Fibroblast of villous mesenchyme (primary cell): ENCODE measurements around the gene DRAP1. TPM values are rescaled to one million over a fixed set of nuclear protein-coding genes. Genes with fewer than 3 reads are reported as not detected.
A peak's percentile ranks its signal among the peaks of the same experiment; 100 is the strongest.

Experiments used
- DNase-seq: peaks from one replicate; pipeline ENCODE4 v3.0.0-alpha.2; 2010; ENCODE audit warnings: low read depth
- H3K4me3 ChIP-seq: 2 replicates; pipeline ENCODE4 v1.5.1; 2011; ENCODE audit warnings: low read depth, mild to moderate bottlenecking, low read length
- total RNA-seq: library from RNA; depleted of rRNA; stranded (reverse); fragments of >200 nt; gene quantifications from 2 replicates; pipeline ENCODE4 v1.2.3, GENCODE V29; 2012
- TF ChIP-seq, protein P1 (sequence below): IDR thresholded peaks from 2 replicates; pipeline ENCODE4 v1.5.1; 2012; ENCODE audit warnings: low read depth, mild to moderate bottlenecking, low read length; ENCODE audit not compliant: insufficient read depth

Gene DRAP1
- total RNA-seq, 1 donor = 218 TPM

DNA sequence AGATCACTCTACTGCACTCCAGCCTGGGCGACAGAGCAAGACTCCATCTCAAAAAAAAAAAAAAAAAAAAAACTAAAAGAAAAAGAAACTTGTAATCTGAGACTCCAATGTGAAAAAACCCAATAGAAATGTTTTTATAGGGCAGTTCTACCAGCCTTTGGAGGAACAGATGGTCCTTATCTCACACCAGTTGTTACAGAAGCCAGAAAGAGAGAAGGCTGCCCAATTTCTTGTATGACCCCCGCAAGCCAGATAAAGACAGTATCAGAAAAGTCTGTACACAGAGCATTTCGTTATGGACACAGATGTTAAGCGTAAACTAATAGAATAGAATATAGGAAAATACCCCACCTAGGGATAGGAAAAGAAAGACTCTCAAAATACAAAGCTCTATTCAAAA, 14.8 kb downstream of the DRAP1 start:
- TF ChIP-seq, protein P1, sequence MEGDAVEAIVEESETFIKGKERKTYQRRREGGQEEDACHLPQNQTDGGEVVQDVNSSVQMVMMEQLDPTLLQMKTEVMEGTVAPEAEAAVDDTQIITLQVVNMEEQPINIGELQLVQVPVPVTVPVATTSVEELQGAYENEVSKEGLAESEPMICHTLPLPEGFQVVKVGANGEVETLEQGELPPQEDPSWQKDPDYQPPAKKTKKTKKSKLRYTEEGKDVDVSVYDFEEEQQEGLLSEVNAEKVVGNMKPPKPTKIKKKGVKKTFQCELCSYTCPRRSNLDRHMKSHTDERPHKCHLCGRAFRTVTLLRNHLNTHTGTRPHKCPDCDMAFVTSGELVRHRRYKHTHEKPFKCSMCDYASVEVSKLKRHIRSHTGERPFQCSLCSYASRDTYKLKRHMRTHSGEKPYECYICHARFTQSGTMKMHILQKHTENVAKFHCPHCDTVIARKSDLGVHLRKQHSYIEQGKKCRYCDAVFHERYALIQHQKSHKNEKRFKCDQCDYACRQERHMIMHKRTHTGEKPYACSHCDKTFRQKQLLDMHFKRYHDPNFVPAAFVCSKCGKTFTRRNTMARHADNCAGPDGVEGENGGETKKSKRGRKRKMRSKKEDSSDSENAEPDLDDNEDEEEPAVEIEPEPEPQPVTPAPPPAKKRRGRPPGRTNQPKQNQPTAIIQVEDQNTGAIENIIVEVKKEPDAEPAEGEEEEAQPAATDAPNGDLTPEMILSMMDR = no peak
- H3K4me3 ChIP-seq = no peak overlapping the region
- DNase-seq = peak; percentile 71

DNA sequence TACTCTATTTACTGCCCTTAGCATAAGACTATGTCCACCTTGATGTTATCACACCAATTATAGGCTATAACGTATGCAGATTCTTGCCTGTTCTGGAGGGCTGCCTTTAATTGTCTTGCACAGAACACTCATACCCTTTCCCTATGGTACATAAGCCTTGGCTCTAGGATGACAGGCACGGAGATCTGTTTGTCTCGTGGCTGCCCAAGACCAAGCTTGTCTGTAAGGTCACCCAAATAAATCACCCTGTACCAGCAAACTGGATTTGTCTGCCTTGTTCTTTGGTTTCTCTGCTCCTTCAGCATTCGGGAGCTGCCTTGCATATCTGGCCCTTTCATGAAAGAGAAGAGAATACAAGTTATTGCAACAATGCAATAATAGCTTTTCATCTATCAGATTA, 18.5 kb downstream of the DRAP1 start:
- H3K4me3 ChIP-seq = no peak overlapping the region
- no peak for DNase-seq
- TF ChIP-seq, protein P1 = no peak

DNA sequence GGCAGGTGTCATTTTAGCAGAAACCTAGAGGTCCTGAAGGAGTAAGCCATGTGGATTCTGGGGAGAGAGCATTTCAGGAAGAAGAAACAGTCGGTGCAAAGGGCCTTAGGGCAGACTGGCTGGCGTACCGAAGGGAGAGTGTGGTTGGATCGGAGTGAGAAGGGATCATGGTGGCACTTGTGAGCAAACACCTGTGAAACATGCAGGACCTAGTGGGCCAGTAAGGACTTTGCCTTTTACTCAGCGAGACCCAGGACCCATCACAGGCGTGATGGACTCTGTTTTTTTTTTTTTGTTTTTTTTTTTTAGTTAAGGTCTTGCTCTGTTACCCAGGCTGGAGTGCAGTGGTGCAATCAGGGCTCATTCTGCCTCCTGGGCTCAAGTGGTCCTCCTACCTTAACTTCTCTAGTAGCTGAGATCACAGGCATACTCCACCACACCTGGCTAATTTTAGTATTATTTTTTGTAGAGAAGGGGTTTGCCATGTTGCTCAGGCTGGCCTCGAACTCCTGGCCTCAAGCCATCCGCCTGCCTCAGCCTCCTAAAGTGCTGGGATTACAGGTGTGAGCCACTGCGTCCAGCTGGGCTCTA, 22.6 kb downstream of the DRAP1 start:
- no peak for DNase-seq
- no peak overlapping the region for H3K4me3 ChIP-seq
- TF ChIP-seq, protein P1 = no peak

DNA sequence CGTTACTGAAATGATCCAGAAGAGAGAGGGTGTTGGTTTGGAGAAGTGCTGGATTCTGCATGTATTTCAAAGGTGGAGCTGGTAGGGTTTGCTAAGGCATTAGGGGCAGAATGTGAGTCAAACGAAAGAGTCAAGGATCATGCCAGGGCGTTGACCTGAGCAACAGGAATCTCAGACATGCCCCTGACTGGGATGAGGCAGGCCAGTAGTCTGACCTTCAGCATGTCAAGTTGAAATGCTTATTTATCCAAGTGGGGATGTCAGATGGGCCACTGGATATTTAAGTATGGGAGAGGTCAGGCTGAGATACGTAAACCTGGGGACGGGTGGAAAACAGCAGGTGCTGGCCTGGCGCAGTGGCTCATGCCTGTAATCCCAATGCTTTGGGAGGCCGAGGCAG, 23.3 kb downstream of the DRAP1 start:
- DNase-seq = no peak
- TF ChIP-seq, protein P1 = no peak
- no peak overlapping the region for H3K4me3 ChIP-seq

DNA sequence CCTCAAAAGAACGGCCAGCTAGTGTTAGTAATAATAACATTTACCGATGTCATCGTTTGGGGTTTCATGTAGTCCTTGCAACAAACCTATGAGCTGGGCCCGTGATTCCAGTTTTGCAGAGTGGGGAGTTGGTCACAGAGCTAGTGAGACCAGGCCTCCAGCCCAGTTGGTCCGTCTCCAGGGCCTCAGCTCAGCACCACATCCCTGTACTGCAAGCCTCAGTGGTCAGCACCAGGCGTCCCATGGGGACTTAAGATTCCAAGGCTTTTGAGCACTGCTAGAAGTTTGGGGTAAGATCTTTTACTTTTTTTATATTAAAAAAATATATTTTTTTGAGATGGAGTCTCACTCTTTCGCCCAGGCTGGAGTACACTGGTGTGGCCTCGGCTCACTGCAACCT, 25.0 kb downstream of the DRAP1 start:
- TF ChIP-seq, protein P1 = no peak
- H3K4me3 ChIP-seq = no peak overlapping the region
- DNase-seq = no peak

DNA sequence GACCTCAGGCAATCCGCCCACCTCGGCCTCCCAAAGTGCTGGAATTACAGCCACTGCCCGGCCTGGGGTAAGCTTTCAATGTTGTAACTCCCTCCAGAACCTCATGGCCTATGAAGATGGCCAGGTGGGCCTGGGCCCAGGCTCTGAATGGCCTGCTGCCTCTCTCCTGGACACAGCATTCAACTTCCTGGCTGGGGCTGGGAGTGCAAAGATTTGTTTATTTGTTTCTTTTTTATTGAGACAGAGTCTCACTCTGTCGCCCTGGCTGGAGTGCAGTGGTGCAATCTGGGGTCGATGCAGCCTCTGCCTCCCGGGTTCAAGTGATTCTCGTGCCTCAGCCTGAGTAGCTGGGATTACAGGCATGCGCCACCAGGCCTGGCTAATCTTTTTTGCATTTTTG, 25.5 kb downstream of the DRAP1 start:
- DNase-seq = no peak
- TF ChIP-seq, protein P1 = no peak
- no peak overlapping the region for H3K4me3 ChIP-seq

DNA sequence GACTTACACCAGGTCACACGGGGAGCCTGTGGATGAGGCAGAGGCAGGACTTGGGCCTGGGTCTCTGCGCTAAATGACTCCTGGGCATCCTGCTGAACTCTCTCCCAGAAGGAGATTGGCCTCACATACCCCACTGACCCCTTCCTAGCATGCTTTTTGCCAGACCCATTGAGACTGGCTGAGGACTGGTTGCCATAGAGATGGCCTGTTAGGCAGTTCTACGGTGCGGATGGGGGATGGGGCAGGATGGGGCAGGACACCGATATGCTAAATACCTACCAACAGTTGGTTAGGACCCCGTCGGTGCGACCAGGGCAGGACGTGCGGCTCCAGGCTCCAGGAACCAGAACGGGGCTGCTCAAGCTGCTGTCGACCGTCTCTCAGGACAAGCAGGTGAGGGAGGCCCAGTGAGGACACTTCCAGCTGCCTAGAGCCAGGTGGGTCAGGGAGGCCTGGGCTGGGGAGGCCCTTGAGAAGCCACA, 26.2 kb downstream of the DRAP1 start, which contains the start of gene TSGA10IP:
Gene TSGA10IP (plus strand): TSS at position 51 of the 482 bp plus-strand sequence. CDS start 196 bp downstream, at position 247.
- H3K4me3 ChIP-seq = no peak within 1 kb of the TSS
- TF ChIP-seq, protein P1 = no peak
- DNase-seq = no peak
